H9 (cell line): Measurements from ENCODE around the gene EEF1A1. TPM values are rescaled to one million over a fixed set of nuclear protein-coding genes. Genes with fewer than 3 reads are reported as not detected.

ENCODE experiments used
- DNase-seq: peaks from one replicate; pipeline ENCODE4 v3.0.0-alpha.2; 2017
- H2AFZ ChIP-seq: one replicate; pipeline ENCODE4 v1.6.1; 2013; ENCODE audit warnings: mild to moderate bottlenecking, low read length, control low read depth, moderate library complexity
- H2AK5ac ChIP-seq: 2 replicates; pipeline ENCODE4 v1.6.1; 2013; ENCODE audit warnings: low read length, control low read depth, mixed read lengths; ENCODE audit not compliant: insufficient read length
- H2BK120ac ChIP-seq: one replicate; pipeline ENCODE4 v1.6.1; 2013; ENCODE audit warnings: low read depth, mild to moderate bottlenecking, low read length, control low read depth, inconsistent platforms; ENCODE audit not compliant: poor library complexity, severe bottlenecking
- H2BK12ac ChIP-seq: 2 replicates; pipeline ENCODE4 v1.6.1; 2013; ENCODE audit warnings: low read length, control low read depth, mixed read lengths, low read depth; ENCODE audit not compliant: insufficient read length
- H2BK15ac ChIP-seq: 2 replicates; pipeline ENCODE4 v1.6.1; 2013; ENCODE audit warnings: low read depth, low read length, control low read depth
- H2BK20ac ChIP-seq: one replicate; pipeline ENCODE4 v1.6.1; 2013; ENCODE audit warnings: low read depth, mild to moderate bottlenecking, low read length, control low read depth, inconsistent platforms; ENCODE audit not compliant: poor library complexity, severe bottlenecking
- H2BK5ac ChIP-seq: 2 replicates; pipeline ENCODE4 v1.6.1; 2013; ENCODE audit warnings: low read length, control low read depth, mixed read lengths; ENCODE audit not compliant: insufficient read length
- H3K14ac ChIP-seq: 2 replicates; pipeline ENCODE4 v1.6.1; 2013; ENCODE audit warnings: low read length, control low read depth; ENCODE audit not compliant: insufficient read depth
- H3K18ac ChIP-seq: 2 replicates; pipeline ENCODE4 v1.6.1; 2013; ENCODE audit warnings: low read depth, mild to moderate bottlenecking, mixed read lengths, low read length, control low read depth; ENCODE audit not compliant: insufficient read length
- H3K23ac ChIP-seq: 2 replicates; pipeline ENCODE4 v1.6.1; 2013; ENCODE audit warnings: low read length, control low read depth, mixed read lengths, low read depth; ENCODE audit not compliant: insufficient read length
- H3K23me2 ChIP-seq: 2 replicates; pipeline ENCODE4 v1.6.1; 2013; ENCODE audit warnings: low read depth, mild to moderate bottlenecking, mixed read lengths, low read length, control low read depth; ENCODE audit not compliant: insufficient read length, poor library complexity, severe bottlenecking
- H3K27ac ChIP-seq: 2 replicates; pipeline ENCODE4 v1.5.1; 2013; ENCODE audit warnings: low read length, control low read depth, mixed read lengths, low read depth; ENCODE audit not compliant: insufficient read length
- H3K27me3 ChIP-seq: 2 replicates; pipeline ENCODE4 v1.6.1; 2013; ENCODE audit warnings: low read length, control low read depth, inconsistent platforms; ENCODE audit not compliant: insufficient read depth
- H3K4ac ChIP-seq: 2 replicates; pipeline ENCODE4 v1.6.1; 2013; ENCODE audit warnings: low read depth, mild to moderate bottlenecking, control low read depth, inconsistent platforms, low read length, moderate library complexity
- H3K4me1 ChIP-seq: 2 replicates; pipeline ENCODE4 v1.6.1; 2013; ENCODE audit warnings: low read length, control low read depth, inconsistent platforms; ENCODE audit not compliant: insufficient read depth
- H3K4me2 ChIP-seq: 2 replicates; pipeline ENCODE4 v1.6.1; 2013; ENCODE audit warnings: low read length, control low read depth, mixed read lengths; ENCODE audit not compliant: insufficient read length, insufficient read depth
- H3K56ac ChIP-seq: 2 replicates; pipeline ENCODE4 v1.6.1; 2013; ENCODE audit warnings: low read depth, mild to moderate bottlenecking, mixed read lengths, low read length, control low read depth; ENCODE audit not compliant: insufficient read length
- H3K79me1 ChIP-seq: 2 replicates; pipeline ENCODE4 v1.6.1; 2013; ENCODE audit warnings: low read depth, mild to moderate bottlenecking, moderate library complexity, low read length, control low read depth, inconsistent platforms; ENCODE audit not compliant: insufficient read depth, poor library complexity, severe bottlenecking
- H3K79me2 ChIP-seq: 2 replicates; pipeline ENCODE4 v1.6.1; 2013; ENCODE audit warnings: low read length, control low read depth, inconsistent platforms; ENCODE audit not compliant: insufficient read depth
- H3K9ac ChIP-seq: 2 replicates; pipeline ENCODE4 v1.6.1; 2013; ENCODE audit warnings: low read length, control low read depth, mixed read lengths; ENCODE audit not compliant: insufficient read length; ENCODE audit errors: extremely low read depth
- H3K9me3 ChIP-seq: one replicate; pipeline ENCODE4 v1.6.1; 2013; ENCODE audit warnings: low read depth, low read length, inconsistent platforms; ENCODE audit not compliant: control insufficient read depth
- H3T11ph ChIP-seq: one replicate; pipeline ENCODE4 v1.6.1; 2013; ENCODE audit warnings: mild to moderate bottlenecking, low read length, control low read depth, inconsistent platforms
- H4K20me1 ChIP-seq: one replicate; pipeline ENCODE4 v1.6.1; 2013; ENCODE audit not compliant: control insufficient read depth, insufficient read length, insufficient read depth
- H4K5ac ChIP-seq: 2 replicates; pipeline ENCODE4 v1.6.1; 2013; ENCODE audit warnings: low read depth, mild to moderate bottlenecking, mixed read lengths, low read length, control low read depth; ENCODE audit not compliant: insufficient read length
- H4K8ac ChIP-seq: replicated peaks from 2 replicates; pipeline ENCODE4 v1.6.1; 2013; ENCODE audit warnings: low read length, control low read depth, mixed read lengths, low read depth; ENCODE audit not compliant: insufficient read length
- H4K91ac ChIP-seq: 2 replicates; pipeline ENCODE4 v1.6.1; 2013; ENCODE audit warnings: low read depth, mild to moderate bottlenecking, moderate library complexity, mixed read lengths, low read length, control low read depth; ENCODE audit not compliant: insufficient read length
- H3K27ac Mint-ChIP-seq, 3 experiments: 2 replicates in 2 of 3; 3 replicates in 1 of 3; pipeline ENCODE4 v1.8.0; 2020 to 2021; ENCODE audit warnings: mixed read lengths in 3 of 3, mild to moderate bottlenecking in 1 of 3, moderate library complexity in 1 of 3
- H3K27me3 Mint-ChIP-seq: 2 replicates; pipeline ENCODE4 v1.8.0; 2021; ENCODE audit warnings: low read depth, mild to moderate bottlenecking, moderate library complexity, mixed read lengths
- H3K36me3 Mint-ChIP-seq, 3 experiments: 2 replicates in 2 of 3; 3 replicates in 1 of 3; pipeline ENCODE4 v1.8.0; 2020 to 2021; ENCODE audit warnings: low read depth in 3 of 3, mixed read lengths in 3 of 3; ENCODE audit not compliant: insufficient read depth in 1 of 3
- H3K4me1 Mint-ChIP-seq, 2 experiments: 2 replicates each; pipeline ENCODE4 v1.8.0; 2020; ENCODE audit warnings: mixed read lengths in 2 of 2
- H3K4me3 Mint-ChIP-seq, 2 experiments: 2 replicates in 1 of 2; 3 replicates in 1 of 2; pipeline ENCODE4 v1.8.0; 2020 to 2021; ENCODE audit warnings: mild to moderate bottlenecking in 2 of 2, mixed read lengths in 2 of 2, moderate library complexity in 1 of 2
- H3K9me3 Mint-ChIP-seq, 2 experiments: 2 replicates in 1 of 2; 3 replicates in 1 of 2; pipeline ENCODE4 v1.8.0; 2020; ENCODE audit warnings: mild to moderate bottlenecking in 2 of 2, mixed read lengths in 2 of 2, moderate library complexity in 1 of 2
- CTCF ChIP-seq: fragments of 200-600 bp; sonication (generic); conservative IDR thresholded peaks from 3 replicates; pipeline ENCODE4 v1.8.0; 2021; ENCODE audit warnings: antibody characterized with exemption, mild to moderate bottlenecking
- WGBS: extraction: QIAGEN DNeasy Blood & Tissue Kit; methylation state at CpG from one replicate; pipeline ENCODE4 v1.1.7; 2013; ENCODE audit warnings: missing lambda C conversion rate, low lambda C conversion rate, mixed read lengths; ENCODE audit not compliant: insufficient read length; ENCODE audit errors: extremely low coverage; 5-methylcytosine and 5-hydroxymethylcytosine counted together
- total RNA-seq: library from RNA; stranded (reverse); gene quantifications from 2 replicates; pipeline ENCODE4 v1.2.1, GENCODE V29; 2021

The EEF1A1 gene
- total RNA-seq, 1 experiment from 2014 or later, result 13,057 TPM

- Histone ChIP-seq H3K56ac (no peak overlapping the region), H3K23me2 (no peaks in the 10 kb centered on the region), H3K79me1 (no peaks in the 10 kb centered on the region), H3K9me3 (no peaks in the 10 kb centered on the region), H4K20me1 (no peaks in the 10 kb centered on the region), H2BK120ac (no peak overlapping the region), H3K9ac (no peak overlapping the region), H4K91ac (no peak overlapping the region), H2BK5ac (no peak overlapping the region), H3K4ac (no peak overlapping the region), H2AK5ac (no peak overlapping the region), H4K5ac (no peak overlapping the region), H3K23ac (no peak overlapping the region), H4K8ac (no peak overlapping the region), H3K27me3 (no peaks in the 10 kb centered on the region), H3K14ac (no peak overlapping the region), H3K18ac (no peak overlapping the region), H2BK12ac (no peak overlapping the region), H2BK20ac (no peak overlapping the region), H3K4me2 (no peak overlapping the region), H3T11ph (no peak overlapping the region), H2BK15ac (no peak overlapping the region), H3K4me1 (no peaks in the 10 kb centered on the region), H3K79me2 (no peaks in the 10 kb centered on the region), H2AFZ (no peak overlapping the region), H3K27ac (no peak overlapping the region)
- Mint-ChIP-seq H3K27me3 (no peaks in the 10 kb centered on the region), H3K27ac (no peak overlapping the region), H3K4me1 (no peaks in the 10 kb centered on the region), H3K4me3 (no peak overlapping the region), H3K9me3 (no peaks in the 10 kb centered on the region), H3K36me3 (peaks cover 29 to 75% (median 61%) of the 10 kb centered on the region in 3 experiments; a peak in 6 of 7 replicates)
- no CpG with 5 or more reads among the region's 4 CpGs for WGBS
- no peak for TF ChIP-seq CTCF
- DNase-seq, result no peak
These were observed 43.4 kb downstream of the EEF1A1 start for GRCh38 chr6:73477407-73477806.
